IMR-90 (cell line): ENCODE measurements around the gene RHBDL1.

Experiments
- CTCF ChIP-seq: conservative IDR thresholded peaks from 2 replicates; pipeline ENCODE4 v1.5.1; 2012; ENCODE audit warnings: mild to moderate bottlenecking, low read depth, low read length, improper control_type of control experiment
- RCOR1 ChIP-seq: IDR thresholded peaks from 2 replicates; pipeline ENCODE4 v1.6.1; 2012; ENCODE audit warnings: mild to moderate bottlenecking, low read length, improper control_type of control experiment; ENCODE audit not compliant: insufficient replicate concordance

DNA sequence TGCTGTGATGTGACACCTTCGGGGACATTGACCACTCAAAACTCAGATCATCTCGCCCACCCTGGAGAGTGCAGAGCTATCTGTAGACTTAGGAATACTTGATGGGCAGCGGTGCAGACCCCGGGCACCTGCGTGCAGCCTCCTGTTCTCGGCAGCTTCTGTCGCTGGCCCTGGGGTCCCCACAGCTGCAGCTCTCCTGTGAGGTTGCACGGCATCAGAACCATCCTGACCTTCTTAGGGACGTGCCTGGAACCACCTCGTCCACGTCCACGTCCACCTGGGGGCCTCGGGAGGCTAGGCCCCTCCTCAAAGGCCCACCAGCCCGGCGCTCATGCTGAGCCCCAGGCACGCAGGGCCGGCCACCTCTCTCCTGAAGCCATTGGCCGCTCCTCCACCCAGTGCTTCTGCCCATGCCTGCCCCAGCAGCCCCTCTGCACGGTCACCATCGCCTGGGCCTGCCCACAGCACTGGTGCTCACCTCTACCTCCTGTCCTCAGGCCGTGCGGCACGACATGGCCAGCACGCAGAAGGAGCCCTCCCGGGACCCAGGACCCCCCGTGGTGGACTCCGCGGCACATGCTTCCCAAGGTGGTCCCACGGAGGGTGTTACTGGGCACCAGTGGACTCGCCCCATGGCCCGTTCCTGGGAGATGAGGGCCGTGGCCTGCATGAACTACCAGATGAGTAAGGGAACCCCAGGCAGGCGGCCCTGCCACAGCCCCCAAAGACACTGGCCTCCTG is 47.0 kb upstream of the RHBDL1 start:
- TF ChIP-seq CTCF (no peak), RCOR1 (no peak)
